OCI-LY7 (cell line): Measurements from ENCODE around the gene TMPRSS5. TPM values are rescaled to one million over a fixed set of nuclear protein-coding genes. Genes with fewer than 3 reads are reported as not detected.
"Not testable (repeated sequence)": the region's sequence is repeated elsewhere in the genome, so short reads cannot be mapped to it uniquely, and the experiment has no call there.

ENCODE experiments used
- BruUV-seq: library from RNA; stranded (reverse); fragments of 400-500 nt; replicated peaks from 2 replicates; lab custom pipeline; 2021; lab: Mats Ljungman, UMichigan
- CTCF ChIA-PET: fragments of 300-600 bp; sonication (Branson Sonifier 250); formaldehyde crosslinking; loops from one replicate; lab custom pipeline; 2022; ENCODE audit warnings: antibody characterized with exemption; ENCODE audit not compliant: unreplicated experiment; lab: Charles Lee
- POLR2A ChIA-PET: fragments of 300-600 bp; sonication (Branson Sonifier 250); formaldehyde crosslinking; loops from one replicate; lab custom pipeline; 2022; ENCODE audit warnings: antibody characterized with exemption; lab: Charles Lee
- DNase-seq: peaks from one replicate; pipeline ENCODE4 v3.0.0-alpha.2; 2015; ENCODE audit warnings: low spot score
- H2AFZ ChIP-seq: fragments of 200-600 bp; sonication (generic), shearing (Covaris generic); 2 replicates; pipeline ENCODE4 v1.6.1; 2014; ENCODE audit warnings: mild to moderate bottlenecking, antibody characterized with exemption, low read length, moderate library complexity
- H3K27ac ChIP-seq: fragments of 200-600 bp; sonication (generic); 2 replicates; pipeline ENCODE4 v1.5.1; 2014; ENCODE audit warnings: mixed run types, low read depth, mild to moderate bottlenecking, moderate library complexity, low read length, inconsistent platforms; ENCODE audit not compliant: poor library complexity, severe bottlenecking
- H3K36me3 ChIP-seq: fragments of 200-600 bp; sonication (generic); 2 replicates; pipeline ENCODE4 v1.6.1; 2014; ENCODE audit warnings: mild to moderate bottlenecking, antibody characterized with exemption, low read length, moderate library complexity, mixed read lengths; ENCODE audit not compliant: insufficient read depth
- H3K4me1 ChIP-seq: fragments of 200-600 bp; sonication (generic); 2 replicates; pipeline ENCODE4 v1.5.1; 2014; ENCODE audit warnings: mild to moderate bottlenecking, low read length; ENCODE audit not compliant: insufficient read depth, poor library complexity, severe bottlenecking
- H3K4me2 ChIP-seq: fragments of 200-600 bp; sonication (generic); 2 replicates; pipeline ENCODE4 v1.6.1; 2014; ENCODE audit warnings: mild to moderate bottlenecking, low read length
- H3K4me3 ChIP-seq: fragments of 200-600 bp; sonication (generic); 2 replicates; pipeline ENCODE4 v1.5.1; 2014; ENCODE audit warnings: mild to moderate bottlenecking, low read depth, low read length; ENCODE audit not compliant: poor library complexity, severe bottlenecking
- H3K79me2 ChIP-seq: fragments of 200-600 bp; sonication (generic); 2 replicates; pipeline ENCODE4 v1.6.1; 2016; ENCODE audit warnings: low read depth, mild to moderate bottlenecking, low read length, moderate library complexity, mixed read lengths; ENCODE audit not compliant: insufficient read depth
- H3K9me2 ChIP-seq: fragments of 200-600 bp; sonication (generic); 2 replicates; pipeline ENCODE4 v1.6.1; 2016; ENCODE audit warnings: mild to moderate bottlenecking, low read length, mixed read lengths; ENCODE audit not compliant: insufficient read depth
- H3K9me3 ChIP-seq: fragments of 200-600 bp; sonication (generic); 2 replicates; pipeline ENCODE4 v1.6.1; 2014; ENCODE audit warnings: mild to moderate bottlenecking, mixed run types, low read length, mixed read lengths
- H4K20me1 ChIP-seq: fragments of 200-600 bp; sonication (generic); 2 replicates; pipeline ENCODE4 v1.6.1; 2014; ENCODE audit warnings: mild to moderate bottlenecking, antibody characterized with exemption, low read length, moderate library complexity, mixed read lengths; ENCODE audit not compliant: insufficient read depth
- CTCF ChIP-seq: fragments of 200-600 bp; sonication (generic); conservative IDR thresholded peaks from 2 replicates; pipeline ENCODE4 v1.5.1; 2014; ENCODE audit warnings: mild to moderate bottlenecking, antibody characterized with exemption, low read length, moderate library complexity, mixed read lengths
- EZH2phosphoT487 ChIP-seq: fragments of 200-600 bp; sonication (generic); IDR thresholded peaks from 2 replicates; pipeline ENCODE4 v1.6.1; 2018; ENCODE audit warnings: low read depth, borderline replicate concordance, mild to moderate bottlenecking, mixed run types, antibody characterized with exemption, low read length, moderate library complexity, mixed read lengths
- intact Hi-C: fragments of 100-400 bp; cut with micrococcal nuclease; formaldehyde crosslinking; loops from one replicate; pipeline ENCODE4 v1.10.0; 2022; ENCODE audit not compliant: unreplicated experiment
- total RNA-seq, 2 experiments: library from RNA; depleted of rRNA in 1 of 2; stranded (reverse); fragments of >200 nt in 1 of 2; shearing (Covaris generic) in 1 of 2; gene quantifications; 2 replicates each; pipeline ENCODE4 v1.2.3, GENCODE V29; 2014 to 2022

TMPRSS5 gene
- total RNA-seq, 2 experiments from 2014 or later, result 0.50 to 0.65 TPM

- Histone ChIP-seq H3K9me3 (no peaks in the 10 kb centered on the region), H3K4me2 (no peak overlapping the region), H3K36me3 (no peaks in the 10 kb centered on the region), H3K27ac (no peak overlapping the region), H3K4me1 (no peaks in the 10 kb centered on the region), H4K20me1 (no peaks in the 10 kb centered on the region), H2AFZ (no peak overlapping the region), H3K9me2 (no peaks in the 10 kb centered on the region), H3K79me2 (no peaks in the 10 kb centered on the region), H3K4me3 (no peak overlapping the region)
- ChIA-PET POLR2A (interaction anchor here (0.7 kb wide), 1 partner anchor 42 kb away, joined by 3 read pairs; no protein-coding TSS in a partner anchor), CTCF (no interaction called here)
- TF ChIP-seq EZH2phosphoT487, result no peak
- TF ChIP-seq CTCF, result no peak
- intact Hi-C loops, result no loop called here
- DNase-seq, result no peak
- no TSS peak for BruUV-seq
Observed at GRCh38 chr11:113674397-113674685, 31.8 kb downstream of the TMPRSS5 start.

- DNase-seq, result no peak
- no TSS peak for BruUV-seq
- Histone ChIP-seq H3K36me3 (no peaks in the 10 kb centered on the region), H3K9me3 (no peaks in the 10 kb centered on the region), H3K4me3 (no peak overlapping the region), H4K20me1 (no peaks in the 10 kb centered on the region), H3K9me2 (no peaks in the 10 kb centered on the region), H3K4me1 (no peaks in the 10 kb centered on the region), H3K4me2 (no peak overlapping the region), H3K79me2 (no peaks in the 10 kb centered on the region), H2AFZ (no peak overlapping the region), H3K27ac (no peak overlapping the region)
- intact Hi-C loops, result no loop called here
- ChIA-PET POLR2A (interaction anchor here (0.7 kb wide), 1 partner anchor 43 kb away, joined by 3 read pairs; no protein-coding TSS in a partner anchor), CTCF (no interaction called here)
- TF ChIP-seq EZH2phosphoT487, result no peak
- no peak for TF ChIP-seq CTCF
Observed at GRCh38 chr11:113673550-113674396, 32.3 kb downstream of the TMPRSS5 start.

- BruUV-seq, DNase-seq, H3K9me2 ChIP-seq, H3K9me3 ChIP-seq, H4K20me1 ChIP-seq, H3K4me2 ChIP-seq, intact Hi-C loops, H2AFZ ChIP-seq, H3K4me3 ChIP-seq, H3K79me2 ChIP-seq, CTCF ChIA-PET, H3K4me1 ChIP-seq, H3K36me3 ChIP-seq, H3K27ac ChIP-seq: not testable (repeated sequence)
- POLR2A ChIA-PET, result interaction anchor here (1.1 kb wide), 1 partner anchor 42 kb away, joined by 3 read pairs; no protein-coding TSS in a partner anchor
Observed at GRCh38 chr11:113671914-113672313, 34.2 kb downstream of the TMPRSS5 start.
